Mucosa of descending colon (tissue), 3 donors: ENCODE results near the gene RUNDC3A. TPM values are rescaled to one million over a fixed set of nuclear protein-coding genes. Genes with fewer than 3 reads are reported as not detected.

ENCODE experiments used
- ATAC-seq: fragments of 200-7000 bp; cut with Tn5 transposase; one replicate; pipeline ENCODE4 v1.9.1; 2020; ENCODE audit warnings: mild to moderate bottlenecking, moderate library complexity
- DNase-seq, 3 donors: peaks; one replicate each; pipeline ENCODE4 v3.0.0-alpha.2; 2020
- H3K36me3 ChIP-seq: fragments of 200-600 bp; one replicate; pipeline ENCODE4 v1.8.0; 2021; ENCODE audit warnings: low read depth, mild to moderate bottlenecking
- H3K4me1 ChIP-seq: fragments of 200-600 bp; one replicate; pipeline ENCODE4 v1.8.0; 2021; ENCODE audit warnings: low read depth, mild to moderate bottlenecking
- H3K4me3 ChIP-seq: fragments of 200-600 bp; one replicate; pipeline ENCODE4 v1.8.0; 2021; ENCODE audit warnings: mild to moderate bottlenecking
- H3K9me3 ChIP-seq: fragments of 200-600 bp; one replicate; pipeline ENCODE4 v1.8.0; 2021; ENCODE audit warnings: mild to moderate bottlenecking
- intact Hi-C, 2 donors: fragments of 100-400 bp; cut with DNase I in 1 of 2; cut with micrococcal nuclease in 1 of 2; formaldehyde crosslinking; loops; one replicate each; pipeline versions ENCODE4 v1.11.0 to v1.11.1; 2022; cut with DNase I, micrococcal nuclease
- total RNA-seq, 3 donors: library from RNA; stranded (reverse); fragmentation: NEBNext Ultra II Directional in 2 of 3; extraction: Animal tissue kit (Norgen Biotek cat#: 25700) in 2 of 3; gene quantifications; one replicate each; pipeline versions ENCODE4 v1.2.1 to v1.2.4, GENCODE V29; 2021 to 2023
- TF ChIP-seq, protein P1 (sequence below): fragments of 200-600 bp; IDR thresholded peaks from one replicate; pipeline ENCODE4 v1.8.0; 2022; ENCODE audit warnings: antibody characterized with exemption, mild to moderate bottlenecking
- donor health status: DM: no; HTN: no; CAD: no; lungs with moderate emphysema.
- donor health status: DM: no; HTN: no; CAD: no.
- donor health status: DM: no; HTN: yes; CAD: no.

Gene RUNDC3A
- total RNA-seq, 3 donors from 2014 or later, result 0.34 to 3.7 (median 1.4) TPM

DNA sequence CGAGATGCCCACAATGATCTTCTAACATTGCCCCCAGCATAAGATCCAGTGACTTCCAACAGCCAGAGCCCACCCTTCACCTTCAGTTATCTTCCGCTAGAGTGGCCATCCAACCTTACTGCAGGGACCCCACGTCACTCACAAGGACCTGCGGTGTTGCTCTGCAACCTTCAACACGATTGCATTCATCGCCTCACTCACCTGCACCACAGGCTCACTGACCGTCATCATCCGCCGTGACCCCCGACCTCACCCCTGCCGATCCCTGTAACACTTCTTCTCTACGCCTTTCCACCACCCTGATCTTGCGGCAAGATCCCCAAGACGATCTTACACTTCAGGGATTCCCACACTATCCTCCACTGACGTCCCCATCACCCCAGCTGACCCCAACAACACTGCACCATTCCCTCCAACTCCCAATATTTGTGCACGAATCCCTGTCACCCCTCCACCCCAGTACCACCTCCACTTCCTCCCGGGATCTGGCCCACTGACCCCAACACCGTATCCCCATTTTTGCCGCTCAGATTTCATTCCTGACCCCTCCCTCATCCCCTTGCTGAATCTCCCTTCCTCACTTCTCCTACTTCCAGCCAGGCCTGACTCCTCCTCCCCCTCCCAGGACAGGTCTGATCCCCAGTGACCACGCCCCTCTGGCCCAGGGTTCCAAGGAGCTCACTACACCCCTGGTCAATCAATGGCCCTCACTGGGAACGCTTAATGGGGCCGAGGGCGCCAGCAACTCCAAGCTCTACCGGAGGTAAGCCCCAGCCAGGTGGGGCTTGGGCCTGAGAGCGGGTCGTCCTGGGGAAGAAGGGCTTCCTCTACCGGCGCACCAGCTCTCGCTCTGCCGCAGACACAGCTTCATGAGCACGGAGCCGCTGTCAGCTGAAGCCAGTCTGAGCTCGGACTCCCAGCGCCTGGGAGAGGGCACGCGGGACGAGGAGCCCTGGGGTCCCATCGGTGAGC lies 7.6 kb downstream of the RUNDC3A start:
- Histone ChIP-seq H3K4me1 (no peaks in the 10 kb centered on the region), H3K4me3 (no peak overlapping the region), H3K9me3 (no peaks in the 10 kb centered on the region), H3K36me3 (peaks cover 5% of the 10 kb centered on the region)
- TF ChIP-seq, protein P1, sequence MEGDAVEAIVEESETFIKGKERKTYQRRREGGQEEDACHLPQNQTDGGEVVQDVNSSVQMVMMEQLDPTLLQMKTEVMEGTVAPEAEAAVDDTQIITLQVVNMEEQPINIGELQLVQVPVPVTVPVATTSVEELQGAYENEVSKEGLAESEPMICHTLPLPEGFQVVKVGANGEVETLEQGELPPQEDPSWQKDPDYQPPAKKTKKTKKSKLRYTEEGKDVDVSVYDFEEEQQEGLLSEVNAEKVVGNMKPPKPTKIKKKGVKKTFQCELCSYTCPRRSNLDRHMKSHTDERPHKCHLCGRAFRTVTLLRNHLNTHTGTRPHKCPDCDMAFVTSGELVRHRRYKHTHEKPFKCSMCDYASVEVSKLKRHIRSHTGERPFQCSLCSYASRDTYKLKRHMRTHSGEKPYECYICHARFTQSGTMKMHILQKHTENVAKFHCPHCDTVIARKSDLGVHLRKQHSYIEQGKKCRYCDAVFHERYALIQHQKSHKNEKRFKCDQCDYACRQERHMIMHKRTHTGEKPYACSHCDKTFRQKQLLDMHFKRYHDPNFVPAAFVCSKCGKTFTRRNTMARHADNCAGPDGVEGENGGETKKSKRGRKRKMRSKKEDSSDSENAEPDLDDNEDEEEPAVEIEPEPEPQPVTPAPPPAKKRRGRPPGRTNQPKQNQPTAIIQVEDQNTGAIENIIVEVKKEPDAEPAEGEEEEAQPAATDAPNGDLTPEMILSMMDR, result no peak
- DNase-seq (no peak), ATAC-seq (no peak)
- intact Hi-C loops, result loop anchor here in 1 of 2 donors (5.0 kb wide), 1 partner anchor 104 kb away; no protein-coding TSS in a partner anchor

DNA sequence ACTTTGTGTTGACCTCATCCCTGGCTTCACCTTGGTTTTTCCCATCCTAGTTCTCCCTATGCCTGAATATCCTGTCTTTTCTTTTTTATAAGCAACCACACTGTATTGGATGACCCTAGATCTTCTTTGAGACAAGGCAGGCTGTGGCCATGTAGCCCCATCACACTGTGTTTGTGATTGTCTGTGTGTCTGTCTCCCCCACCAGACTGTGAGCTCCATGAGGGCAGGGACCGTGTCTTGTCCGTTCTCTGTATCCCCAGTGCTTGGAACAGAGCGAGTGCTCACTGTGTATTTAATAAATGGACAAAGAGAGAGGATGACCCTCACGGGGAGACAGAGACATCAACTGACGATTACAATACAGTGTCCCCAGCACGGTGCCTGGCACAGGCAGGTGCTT lies 9.1 kb downstream of the RUNDC3A start:
- TF ChIP-seq, protein P1, result no peak
- H3K9me3 ChIP-seq, result no peaks in the 10 kb centered on the region
- no peaks in the 10 kb centered on the region for H3K4me1 ChIP-seq
- DNase-seq, result no peak
- peaks cover 5% of the 10 kb centered on the region for H3K36me3 ChIP-seq
- no peak overlapping the region for H3K4me3 ChIP-seq
- intact Hi-C loops, result loop anchor here in 1 of 2 donors (5.0 kb wide), 1 partner anchor 105 kb away; no protein-coding TSS in a partner anchor
- no peak for ATAC-seq

DNA sequence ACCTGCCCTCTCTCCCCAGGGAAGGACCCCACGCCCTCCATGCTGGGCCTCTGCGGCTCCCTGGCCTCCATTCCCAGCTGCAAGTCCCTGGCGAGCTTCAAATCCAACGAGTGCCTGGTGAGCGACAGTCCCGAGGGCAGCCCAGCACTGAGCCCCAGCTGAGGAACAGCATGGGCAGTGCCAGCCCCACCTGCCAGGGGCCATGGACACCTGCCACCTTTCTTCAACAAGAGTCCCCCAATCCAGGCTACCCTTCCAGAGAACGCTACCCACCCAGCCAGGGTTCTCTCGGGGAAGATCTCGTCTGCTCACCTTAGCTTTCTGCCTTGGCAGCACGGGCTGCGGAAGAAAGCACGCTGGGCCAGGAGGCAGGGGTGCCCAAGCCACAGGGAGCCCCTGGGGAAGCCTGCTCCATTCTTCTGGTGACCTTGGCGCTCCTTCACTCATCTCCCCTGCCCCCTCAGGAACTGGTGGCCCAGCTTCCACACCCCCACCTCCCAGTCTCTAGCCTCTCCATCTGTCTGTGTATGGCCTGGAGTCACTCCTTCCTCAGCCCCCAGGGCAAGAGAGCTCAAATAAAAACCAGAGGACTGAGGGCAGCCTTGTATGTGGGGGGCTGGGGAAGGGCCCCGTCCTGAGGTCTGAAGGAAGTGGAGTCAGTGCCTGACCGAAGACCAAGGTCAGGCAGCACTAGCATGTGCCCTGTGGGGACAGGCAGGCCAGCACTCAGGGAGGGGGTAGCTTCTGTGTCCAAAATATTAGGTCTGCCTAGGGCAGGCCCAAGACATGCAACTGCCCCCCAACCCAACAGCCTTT lies 9.9 kb downstream of the RUNDC3A start:
- TF ChIP-seq, protein P1, result no peak
- peaks cover 4% of the 10 kb centered on the region for H3K4me1 ChIP-seq
- intact Hi-C loops, result loop anchor here in 1 of 2 donors (5.0 kb wide), 1 partner anchor 106 kb away; no protein-coding TSS in a partner anchor

DNA sequence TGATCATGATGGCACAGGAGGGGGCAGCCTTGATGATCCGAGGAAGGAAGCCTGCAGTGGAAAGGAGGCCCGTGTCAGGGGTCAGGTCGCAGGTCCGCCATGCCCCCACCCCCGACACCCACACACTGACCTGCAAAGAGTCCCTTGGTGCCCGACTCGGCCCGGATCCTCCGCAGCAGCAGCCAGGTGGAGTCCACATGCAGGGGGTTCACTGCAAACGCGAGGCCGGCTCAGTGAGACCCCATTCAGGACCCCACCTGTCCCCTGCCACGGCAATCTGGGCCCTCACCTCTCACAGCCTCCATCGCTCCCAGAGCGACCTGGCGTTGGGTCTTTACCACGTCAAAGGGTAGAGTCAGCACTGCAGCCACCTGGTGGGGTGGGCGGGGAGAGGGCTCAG lies 11.7 kb downstream of the RUNDC3A start:
- DNase-seq (no peak), ATAC-seq (no peak)
- TF ChIP-seq, protein P1, result no peak
- Histone ChIP-seq H3K9me3 (no peaks in the 10 kb centered on the region), H3K36me3 (peaks cover 9% of the 10 kb centered on the region), H3K4me1 (peaks cover 12% of the 10 kb centered on the region), H3K4me3 (no peak overlapping the region)
- intact Hi-C loops, result no loop called here

More for the DNA sequence above, 9.9 kb downstream of the RUNDC3A start:
- peak; percentile 6 for ATAC-seq
- Histone ChIP-seq H3K9me3 (no peaks in the 10 kb centered on the region), H3K36me3 (peaks cover 5% of the 10 kb centered on the region), H3K4me3 (no peak overlapping the region)
- no peak for DNase-seq

DNA sequence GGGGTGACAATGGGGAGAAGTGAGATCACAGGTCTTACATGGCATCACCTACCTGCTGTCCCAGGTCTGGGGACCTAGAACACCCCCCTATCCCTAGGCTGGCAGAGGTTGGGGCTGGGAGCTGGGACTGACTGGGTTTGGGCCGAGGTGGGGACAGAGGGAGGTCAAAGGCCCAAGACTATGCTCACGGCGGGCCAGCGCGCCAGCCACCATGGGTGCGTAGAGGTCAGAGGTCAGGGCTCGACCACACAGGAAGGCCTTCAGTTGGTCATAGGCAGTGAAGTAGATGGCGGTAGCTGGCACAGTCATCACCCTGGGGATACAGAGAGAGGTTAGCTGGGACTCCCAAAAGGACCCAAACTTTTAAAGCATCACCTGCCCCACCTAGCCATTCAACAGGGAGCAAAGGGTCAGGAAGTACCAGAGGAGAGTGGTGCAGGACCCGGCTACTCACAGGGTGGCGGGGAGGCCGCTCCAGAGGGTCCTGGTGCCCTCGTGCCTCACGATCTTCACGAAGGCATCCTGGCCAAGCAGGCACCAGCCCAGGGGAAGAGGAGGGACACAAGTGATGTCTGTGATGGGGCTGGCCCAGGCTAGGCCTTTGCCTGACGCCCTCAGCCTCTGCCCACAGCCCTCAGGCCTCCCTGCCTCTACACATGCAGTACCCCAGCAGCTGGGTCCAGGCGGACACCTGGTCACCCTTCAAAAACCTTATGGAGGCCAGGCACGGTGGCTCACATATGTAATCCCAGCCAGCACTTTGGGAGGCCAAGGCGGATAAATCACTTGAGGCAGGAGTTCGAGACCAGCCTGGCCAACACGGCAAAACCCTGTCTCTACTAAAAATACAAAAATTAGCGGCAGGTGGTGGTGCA lies 13.1 kb downstream of the RUNDC3A start:
- no peaks in the 10 kb centered on the region for H3K9me3 ChIP-seq
- TF ChIP-seq, protein P1, result no peak
- H3K4me1 ChIP-seq, result peaks cover 12% of the 10 kb centered on the region
- ATAC-seq (no peak), DNase-seq (no peak)
- no peak overlapping the region for H3K4me3 ChIP-seq
- intact Hi-C loops, result no loop called here
- H3K36me3 ChIP-seq, result peaks cover 9% of the 10 kb centered on the region
